COLO829 (cell line): ENCODE data around the gene RFX6.

ENCODE experiments used
- DNase-seq: peaks from one replicate; pipeline ENCODE4 v3.0.0; 2012; ENCODE audit warnings: low spot score

The RFX6 gene

DNA sequence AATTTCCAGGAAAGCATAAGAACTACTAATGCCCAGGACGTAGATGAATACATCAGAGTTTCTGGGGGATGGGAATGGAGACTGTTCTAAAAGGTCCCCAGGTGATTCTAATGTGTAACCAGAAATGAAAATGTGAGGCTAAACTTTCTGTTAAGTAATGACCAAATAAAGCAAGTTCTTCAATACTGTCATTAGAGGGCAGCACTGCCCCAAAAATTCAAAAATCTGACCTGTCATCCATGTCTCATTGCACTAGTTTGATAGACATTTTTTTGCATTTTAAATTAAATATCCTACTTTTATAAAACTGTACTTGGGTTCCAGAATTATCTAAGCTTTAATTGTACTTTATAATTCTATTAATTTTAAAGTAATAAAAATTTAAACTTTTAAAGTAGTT, 94.9 kb downstream of the RFX6 start:
- DNase-seq, result peak; percentile 30

- no peak for DNase-seq
Observed at GRCh38 chr6:116973976-116974375, 96.9 kb downstream of the RFX6 start.

- DNase-seq, result no peak
Observed at GRCh38 chr6:116974526-116975316, 97.7 kb downstream of the RFX6 start.

- DNase-seq, result no peak
Observed at GRCh38 chr6:116975600-116975999, 98.6 kb downstream of the RFX6 start.

DNA sequence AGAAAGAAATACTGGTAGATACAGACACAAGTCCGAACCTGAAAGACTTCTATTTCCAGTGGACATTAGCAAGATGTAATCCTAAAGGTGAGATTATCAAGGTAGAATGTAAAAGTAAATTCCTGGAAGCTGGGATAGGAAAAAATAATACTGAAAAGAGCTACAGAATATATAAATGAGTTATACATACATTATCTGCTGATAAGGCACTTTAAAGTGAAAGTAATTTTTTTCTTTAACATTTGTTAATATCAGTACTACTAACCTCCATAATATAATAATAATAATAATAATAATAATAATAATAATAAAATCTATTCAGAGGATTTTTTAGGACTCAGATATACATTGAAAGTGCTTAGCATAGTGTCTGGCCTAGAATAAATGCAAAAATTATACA, 102.5 kb downstream of the RFX6 start:
- DNase-seq, result no peak
